G401 (cell line): Measurements from ENCODE around the gene ZSCAN25. TPM values are rescaled to one million over a fixed set of nuclear protein-coding genes. Genes with fewer than 3 reads are reported as not detected.
"Not testable (repeated sequence)": the region's sequence is repeated elsewhere in the genome, so short reads cannot be mapped to it uniquely, and the experiment has no call there.

ENCODE experiments used
- DNase-seq: peaks from one replicate; pipeline ENCODE4 v3.0.0-alpha.2; 2015; ENCODE audit warnings: low spot score
- in situ Hi-C: cut with HindIII; loops from 2 replicates; pipeline ENCODE4 v1.10.0; 2016; ENCODE audit warnings: low sequenced_read_pairs, mixed read lengths
- total RNA-seq: library from RNA; depleted of rRNA; stranded (reverse); fragments of >200 nt; shearing (Covaris generic); gene quantifications from 2 replicates; pipeline ENCODE4 v1.2.3, GENCODE V29; 2014

Gene ZSCAN25
- total RNA-seq, 1 experiment from 2014 or later, result 10.6 TPM

DNA sequence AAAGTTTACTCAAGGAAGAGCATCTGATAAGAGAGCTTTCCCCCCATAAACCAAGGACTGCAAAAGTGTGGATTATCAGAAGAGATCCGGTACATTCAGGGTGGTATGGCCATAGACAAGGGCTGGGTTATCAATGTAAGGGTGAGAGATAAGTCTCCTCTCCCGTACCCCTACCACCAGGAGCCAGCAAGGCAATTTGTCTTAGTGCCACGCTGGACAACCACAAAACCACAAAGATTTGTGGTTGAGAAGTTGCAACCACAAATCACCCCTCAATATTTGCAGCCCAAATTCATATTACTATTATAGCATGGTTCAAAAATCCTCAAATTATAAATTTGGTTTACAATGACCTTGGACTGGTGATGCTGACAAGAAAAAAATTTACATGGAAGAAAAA lies 2.3 kb upstream of the ZSCAN25 start:
- in situ Hi-C loops, result no loop called here
- DNase-seq, result no peak

DNA sequence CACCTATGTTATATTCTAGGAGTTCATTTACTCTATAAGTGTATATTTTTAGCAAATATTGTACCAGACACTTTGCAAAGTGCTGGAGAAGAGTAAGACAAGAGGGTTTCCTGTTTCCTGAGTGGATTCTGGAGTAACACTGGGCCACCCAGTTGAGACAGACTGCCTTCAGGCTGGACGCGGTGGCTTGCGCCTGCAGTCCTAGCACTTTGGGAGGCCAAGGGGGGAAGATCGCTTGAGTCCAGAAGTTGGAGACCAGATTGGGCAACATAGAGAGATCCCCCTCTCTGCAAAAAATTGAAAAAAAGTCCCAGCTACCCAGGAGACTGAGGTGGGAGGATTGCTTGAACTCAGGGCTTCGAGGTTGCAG lies 772 bp upstream of the ZSCAN25 start:
- in situ Hi-C loops, result no loop called here
- no peak for DNase-seq

DNA sequence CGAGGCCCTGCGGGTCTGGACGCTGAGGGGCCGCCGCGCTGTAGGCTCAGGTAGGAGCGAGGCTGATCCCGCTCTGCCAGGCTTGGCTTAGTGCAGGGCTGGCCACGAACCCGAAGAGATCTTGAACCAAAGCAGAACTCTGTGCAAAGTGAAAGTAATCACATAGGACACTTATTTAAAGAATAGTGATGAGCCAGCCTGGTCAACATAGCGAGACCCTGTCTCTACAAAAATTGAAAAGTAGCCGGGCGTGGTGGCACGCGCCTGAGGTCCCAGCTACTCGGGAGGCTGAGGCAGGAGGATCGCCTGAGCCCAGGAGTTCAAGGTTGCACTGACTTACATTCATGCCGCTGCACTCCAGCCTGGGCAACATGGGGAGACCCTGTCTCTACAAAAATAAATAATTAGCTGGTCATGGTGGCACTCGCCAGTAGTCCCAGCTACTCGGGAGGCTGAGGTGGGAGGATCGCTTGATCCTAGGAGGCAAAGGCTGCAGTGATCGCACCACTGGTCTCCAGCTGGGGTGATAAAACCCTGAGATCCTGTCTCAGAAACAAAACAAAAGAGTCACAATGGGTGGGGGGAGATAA lies 541 bp downstream of the ZSCAN25 start:
- no peak for DNase-seq
- in situ Hi-C loops, result no loop called here

DNA sequence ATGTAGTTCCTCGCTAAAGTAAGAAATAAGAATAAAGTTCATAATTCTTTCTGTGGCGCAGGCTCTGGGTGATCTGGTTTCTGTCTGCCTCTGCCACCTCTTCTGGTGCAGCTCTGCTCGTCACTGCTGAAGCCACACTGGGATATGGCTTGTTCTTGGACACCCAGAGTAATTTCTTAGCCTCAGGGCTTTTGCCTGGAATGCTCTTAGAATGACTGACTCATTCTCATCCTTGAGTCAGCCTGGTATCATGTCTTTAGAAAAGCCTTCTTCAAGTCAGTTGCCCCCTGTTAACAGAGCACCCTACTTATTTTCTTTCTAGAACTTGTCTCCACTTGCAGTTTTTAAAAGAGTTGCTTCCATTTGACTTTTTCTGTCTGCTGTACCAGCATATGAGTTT lies 2.0 kb downstream of the ZSCAN25 start:
- in situ Hi-C loops, result no loop called here
- no peak for DNase-seq

DNA sequence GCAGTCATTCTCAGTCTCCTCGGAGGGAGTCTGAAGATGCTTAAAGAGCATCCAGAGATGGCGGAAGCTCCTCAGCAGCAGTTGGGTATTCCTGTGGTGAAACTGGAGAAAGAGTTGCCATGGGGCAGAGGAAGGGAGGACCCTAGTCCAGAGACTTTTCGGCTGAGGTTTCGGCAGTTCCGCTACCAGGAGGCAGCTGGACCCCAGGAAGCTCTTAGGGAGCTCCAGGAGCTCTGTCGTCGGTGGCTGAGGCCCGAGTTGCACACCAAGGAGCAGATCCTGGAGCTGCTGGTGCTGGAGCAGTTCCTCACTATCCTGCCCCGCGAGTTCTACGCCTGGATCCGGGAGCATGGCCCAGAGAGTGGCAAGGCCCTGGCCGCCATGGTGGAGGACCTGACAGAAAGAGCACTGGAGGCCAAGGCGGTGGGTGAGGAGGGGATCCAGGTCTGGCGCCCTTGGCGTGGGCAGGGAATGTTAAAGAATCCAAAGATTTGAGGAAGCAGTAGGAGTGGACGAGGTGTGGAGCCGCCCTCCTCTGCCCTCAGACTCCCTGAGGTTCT lies 2.9 kb downstream of the ZSCAN25 start:
- DNase-seq, result no peak
- in situ Hi-C loops, result no loop called here

DNA sequence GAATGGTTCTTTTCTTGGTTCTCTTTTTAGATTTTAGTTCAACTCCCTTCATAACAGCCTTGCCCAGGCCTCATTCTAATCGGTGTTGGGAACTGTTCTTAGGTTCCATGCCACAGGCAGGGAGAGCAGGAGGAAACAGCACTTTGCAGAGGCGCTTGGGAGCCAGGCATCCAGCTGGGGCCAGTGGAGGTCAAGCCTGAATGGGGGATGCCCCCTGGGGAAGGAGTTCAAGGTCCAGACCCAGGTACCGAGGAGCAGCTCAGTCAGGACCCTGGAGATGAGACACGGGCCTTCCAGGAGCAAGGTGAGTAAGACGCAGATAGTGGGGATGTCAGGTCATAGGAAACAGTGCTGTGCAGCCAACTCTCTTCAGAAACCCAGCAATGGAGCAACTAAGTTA lies 4.5 kb downstream of the ZSCAN25 start:
- DNase-seq, result no peak
- in situ Hi-C loops, result no loop called here

DNA sequence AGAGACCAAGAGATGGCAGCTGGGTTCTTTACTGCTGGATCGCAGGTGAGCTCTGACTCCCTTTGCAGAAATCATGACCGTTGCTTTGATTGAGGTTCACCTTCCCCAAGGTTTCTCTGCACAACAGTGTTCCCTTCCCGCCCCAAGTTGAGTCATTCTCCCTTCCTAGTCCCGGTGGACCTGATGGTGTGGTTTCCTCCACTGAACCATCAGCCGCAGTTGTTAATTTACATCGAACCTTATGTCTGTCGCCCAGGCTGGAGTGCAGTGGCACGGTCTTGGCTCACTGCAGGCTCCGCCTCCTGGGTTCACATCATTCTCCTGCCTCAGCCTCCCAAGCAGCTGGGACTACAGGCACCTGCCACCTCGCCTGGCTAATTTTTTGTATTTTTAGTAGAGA lies 5.8 kb downstream of the ZSCAN25 start:
- in situ Hi-C loops, result no loop called here
- DNase-seq, result no peak

DNA sequence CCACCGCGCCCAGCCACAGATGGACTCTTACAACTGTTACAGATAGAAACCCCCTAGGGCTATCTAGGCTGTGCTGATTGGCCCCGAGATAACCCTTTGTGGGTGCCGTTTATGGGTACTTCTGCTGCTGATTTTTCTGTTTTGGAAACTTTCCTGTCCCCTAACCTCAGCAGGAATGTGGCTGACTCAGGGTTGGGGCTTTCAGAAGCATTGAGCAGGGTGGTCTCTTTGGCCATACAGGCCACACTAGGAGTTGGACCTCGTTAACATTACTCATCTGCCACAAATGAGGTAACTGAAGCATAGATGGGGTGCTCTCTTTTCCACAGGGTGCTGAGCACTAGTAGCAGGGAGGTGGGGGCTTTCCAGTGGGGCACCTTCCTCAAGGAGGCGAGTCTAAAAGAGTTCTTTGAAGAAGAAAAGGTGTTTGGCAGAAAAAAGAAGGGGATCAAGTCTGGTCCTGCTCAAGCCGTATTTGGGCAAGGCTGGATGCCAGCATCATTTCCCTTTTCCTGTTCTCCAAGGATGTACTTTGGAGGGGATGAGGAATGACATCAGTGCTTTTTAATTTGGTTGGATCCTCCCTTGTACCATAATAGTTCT lies 6.4 kb downstream of the ZSCAN25 start:
- in situ Hi-C loops, result no loop called here

DNA sequence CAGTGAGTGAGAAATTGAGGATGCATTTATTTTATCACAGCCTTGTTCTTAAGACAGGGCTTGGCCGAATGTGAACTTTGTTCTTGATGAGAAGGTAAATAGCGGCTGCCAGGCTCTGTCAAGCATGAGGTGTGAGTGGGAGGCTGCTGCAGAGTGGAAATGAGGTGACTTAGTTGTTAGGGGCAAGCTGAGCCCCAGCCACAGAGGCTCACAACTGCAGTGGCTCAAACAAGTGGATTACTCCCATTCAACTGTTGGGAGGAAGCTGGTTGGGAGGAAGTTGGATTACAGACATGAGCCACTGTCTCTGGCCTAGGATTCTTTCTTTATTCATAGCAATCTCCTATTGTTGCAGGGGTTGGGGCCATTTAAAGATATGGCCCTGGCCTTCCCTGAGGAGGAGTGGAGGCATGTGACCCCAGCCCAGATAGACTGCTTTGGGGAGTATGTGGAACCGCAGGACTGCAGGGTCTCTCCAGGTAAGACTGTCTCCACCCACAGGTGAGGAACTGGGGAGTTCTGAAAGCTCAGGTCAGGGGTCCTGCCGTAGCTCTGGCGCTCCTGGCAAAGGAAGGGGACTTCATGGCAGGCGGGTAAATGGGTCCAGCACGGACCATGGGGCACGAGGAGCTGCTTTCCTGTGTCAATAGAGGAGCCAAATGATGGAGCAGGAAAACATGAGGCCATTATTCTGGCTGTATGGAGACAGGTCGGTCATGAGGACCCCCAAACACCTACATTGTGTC lies 7.1 kb downstream of the ZSCAN25 start:
- DNase-seq, result no peak
- in situ Hi-C loops, result no loop called here

More for the DNA sequence above, 6.4 kb downstream of the ZSCAN25 start:
- no peak for DNase-seq

DNA sequence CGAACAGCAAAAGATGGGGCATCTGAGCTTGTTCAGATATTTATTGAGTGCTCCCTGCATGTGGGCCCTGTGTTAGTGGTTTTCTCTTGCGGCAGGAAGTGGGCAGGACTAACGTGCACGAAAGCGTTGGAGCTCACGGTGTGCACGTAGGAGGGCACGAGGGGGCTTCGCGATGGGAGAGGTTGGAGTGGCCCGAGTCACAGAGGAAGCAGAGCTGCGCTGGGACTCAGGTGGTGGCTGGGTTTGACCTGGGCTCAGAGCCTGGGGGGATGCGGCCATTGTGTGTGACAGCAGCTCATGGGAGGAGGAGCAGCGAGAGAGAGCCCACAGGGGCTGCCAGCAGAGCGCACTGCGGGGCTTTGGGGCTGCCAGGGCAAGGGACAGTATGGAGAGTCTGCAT lies 7.7 kb downstream of the ZSCAN25 start:
- DNase-seq, result no peak
- in situ Hi-C loops, result no loop called here

DNA sequence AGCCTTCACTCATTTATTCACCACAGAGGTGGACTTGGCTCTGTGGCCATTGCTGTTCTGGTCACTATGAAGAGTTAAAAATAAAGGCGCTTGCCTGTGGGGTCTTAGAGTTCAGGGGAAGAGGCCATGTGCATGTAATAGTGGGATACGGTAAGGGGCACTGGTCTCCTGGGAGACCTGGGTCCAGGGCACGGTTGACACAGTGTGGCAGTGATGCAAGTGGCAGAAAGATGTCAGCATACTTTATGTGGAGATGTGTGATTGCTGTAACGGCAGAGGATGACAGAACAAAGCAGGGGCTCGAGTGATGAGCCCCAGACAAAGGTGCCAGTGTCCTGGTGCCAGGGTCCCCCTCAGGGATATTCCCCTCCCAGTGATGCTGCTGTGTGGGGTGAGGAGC lies 8.6 kb downstream of the ZSCAN25 start:
- in situ Hi-C loops, result no loop called here
- no peak for DNase-seq

DNA sequence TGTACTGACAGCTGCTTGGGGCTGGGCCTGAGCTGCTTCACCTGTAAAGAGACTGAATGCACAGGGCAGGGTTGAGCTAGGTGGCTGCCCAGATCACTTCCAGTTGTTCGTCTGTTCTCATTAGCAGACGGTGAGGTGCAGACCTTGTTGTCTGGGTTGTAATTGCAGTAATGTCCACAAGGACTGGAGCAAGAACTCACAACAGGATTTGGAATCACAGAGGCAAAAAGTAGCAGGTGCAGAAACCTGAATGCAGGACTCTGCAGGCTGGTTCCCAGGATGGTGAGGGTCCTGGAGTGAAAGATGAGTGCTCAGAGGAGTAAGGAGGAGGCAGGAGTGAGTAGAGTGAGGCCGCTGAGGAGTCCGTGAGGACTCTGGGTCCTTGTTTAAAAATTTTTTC lies 9.2 kb downstream of the ZSCAN25 start:
- in situ Hi-C loops, result no loop called here
- DNase-seq, result no peak

DNA sequence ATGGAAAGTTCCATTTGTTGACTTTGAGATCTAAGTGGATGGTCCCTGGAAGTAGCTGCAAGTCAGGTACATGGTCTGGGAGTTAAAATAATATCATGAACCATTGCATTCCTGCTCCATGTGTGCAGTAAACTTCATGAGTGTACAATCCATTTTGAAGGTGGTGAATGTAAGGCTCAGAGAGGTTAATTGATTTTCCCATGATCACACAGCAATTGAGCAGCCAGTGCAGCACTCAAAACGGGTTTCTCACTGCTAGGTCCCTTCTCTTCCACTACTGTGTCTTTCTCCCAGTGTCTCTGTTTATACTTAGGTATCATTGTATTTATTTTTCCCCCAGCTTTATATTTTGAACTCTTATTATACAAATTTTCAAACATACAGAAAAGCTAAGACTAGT lies 9.9 kb downstream of the ZSCAN25 start:
- no peak for DNase-seq
- in situ Hi-C loops, result no loop called here

DNA sequence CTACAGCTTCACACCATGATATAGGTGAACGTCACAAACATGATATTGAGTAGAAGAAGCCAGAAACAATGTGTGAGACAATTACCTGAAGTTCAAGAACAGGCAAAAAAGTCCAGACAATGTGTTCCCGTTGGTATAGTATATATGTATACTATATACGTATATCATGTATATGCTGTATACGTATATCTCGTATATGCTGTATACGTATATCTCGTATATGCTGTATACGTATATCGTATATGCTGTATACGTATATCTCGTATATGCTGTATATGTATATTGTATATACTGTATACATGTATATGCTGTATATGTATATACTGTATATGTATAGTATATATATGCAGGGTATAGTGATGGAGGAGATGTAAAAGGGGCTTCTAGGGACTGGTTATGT lies 10.8 kb downstream of the ZSCAN25 start:
- no peak for DNase-seq
- in situ Hi-C loops, result no loop called here

DNA sequence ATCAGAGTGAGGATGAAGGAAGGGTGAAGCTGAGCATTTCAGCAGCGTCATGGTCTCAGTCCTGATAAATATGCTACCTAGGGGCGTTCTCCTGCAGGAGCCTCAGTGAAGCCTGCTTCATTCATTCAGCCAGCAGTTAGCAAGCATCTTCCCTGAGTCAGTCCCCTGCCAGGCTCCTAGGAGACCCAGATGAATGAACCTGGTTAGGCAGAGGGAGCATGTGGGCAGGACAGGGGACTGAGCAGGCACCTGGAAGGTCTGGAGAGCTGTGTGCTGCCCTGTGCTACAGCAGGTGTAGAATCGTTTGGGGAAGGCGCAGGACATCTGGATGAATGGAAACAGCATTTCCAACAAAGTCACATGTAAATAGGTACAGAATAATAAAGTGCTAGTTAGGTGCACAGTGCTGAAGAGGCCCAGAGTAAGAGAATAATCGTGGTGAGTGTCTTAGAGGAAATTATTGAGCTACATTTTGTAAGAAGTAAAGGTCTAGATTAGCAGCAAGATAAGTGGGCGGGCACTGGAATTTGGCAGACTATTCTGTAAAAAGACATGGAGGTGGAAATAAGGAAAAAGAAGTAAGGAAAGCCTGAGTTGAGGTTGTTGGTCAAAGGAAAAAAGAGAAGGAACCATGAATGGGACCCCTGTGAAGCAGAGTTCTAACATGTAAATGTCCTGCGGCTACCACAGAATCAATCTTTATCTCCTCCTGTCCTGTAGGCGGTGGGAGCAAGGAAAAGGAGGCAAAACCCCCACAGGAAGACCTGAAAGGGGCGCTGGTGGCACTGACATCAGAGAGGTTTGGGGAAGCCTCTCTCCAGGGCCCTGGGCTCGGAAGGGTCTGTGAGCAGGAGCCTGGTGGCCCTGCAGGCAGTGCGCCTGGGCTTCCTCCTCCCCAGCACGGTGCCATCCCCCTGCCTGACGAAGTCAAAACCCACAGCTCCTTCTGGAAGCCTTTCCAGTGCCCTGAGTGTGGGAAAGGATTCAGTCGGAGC lies 12.0 kb downstream of the ZSCAN25 start:
- in situ Hi-C loops, result no loop called here
- no peak for DNase-seq

DNA sequence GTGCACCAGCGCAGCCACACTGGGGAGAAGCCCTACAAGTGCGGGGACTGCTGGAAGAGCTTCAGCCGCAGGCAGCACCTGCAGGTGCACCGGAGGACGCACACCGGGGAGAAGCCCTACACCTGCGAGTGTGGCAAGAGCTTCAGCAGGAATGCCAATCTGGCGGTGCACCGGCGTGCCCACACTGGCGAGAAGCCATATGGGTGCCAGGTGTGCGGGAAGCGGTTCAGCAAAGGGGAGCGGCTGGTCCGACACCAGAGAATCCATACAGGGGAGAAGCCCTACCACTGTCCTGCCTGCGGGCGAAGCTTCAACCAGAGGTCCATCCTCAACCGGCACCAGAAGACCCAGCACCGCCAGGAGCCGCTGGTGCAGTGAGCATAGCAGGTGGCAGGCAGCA lies 12.9 kb downstream of the ZSCAN25 start:
- in situ Hi-C loops, result no loop called here
- DNase-seq, result no peak

DNA sequence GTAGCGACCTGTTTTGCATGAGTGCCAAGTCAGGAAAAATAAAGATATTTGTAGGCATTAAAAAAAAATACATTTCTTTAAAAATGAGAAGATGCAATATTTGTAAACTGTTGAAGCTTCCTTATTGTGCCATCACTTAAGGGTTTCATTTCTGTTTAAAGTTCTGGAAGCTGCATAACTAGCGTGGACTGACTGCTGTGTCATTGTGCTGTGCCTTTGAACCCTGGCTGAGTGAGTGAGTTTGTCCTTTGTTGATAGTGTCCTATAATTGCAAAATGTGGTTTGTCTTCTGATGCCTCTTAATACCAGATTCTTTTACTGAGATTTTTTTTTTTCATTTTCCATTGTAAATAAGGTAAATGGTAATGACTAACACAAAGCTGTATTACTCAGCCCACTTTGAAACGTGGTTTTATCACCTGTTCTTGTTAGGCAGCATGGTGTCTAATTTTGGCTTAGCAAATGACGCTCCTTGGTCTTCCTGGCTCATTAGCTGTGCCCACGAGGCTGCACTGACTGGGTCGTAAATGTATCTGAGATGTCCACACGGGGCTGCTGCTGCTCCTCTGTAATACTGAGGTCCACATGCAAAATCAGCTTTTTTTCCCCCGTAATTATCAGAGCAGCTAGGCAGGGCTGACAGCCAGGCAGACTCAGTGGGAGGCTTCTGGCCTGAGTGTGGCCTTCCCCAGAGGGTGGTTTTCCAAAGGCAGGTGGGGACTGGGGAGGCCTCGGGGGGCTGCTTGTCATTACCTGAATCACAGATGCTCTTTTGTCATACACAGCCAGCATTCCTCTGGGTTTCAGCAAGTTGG lies 14.8 kb downstream of the ZSCAN25 start:
- peak; percentile 49 for DNase-seq
- in situ Hi-C loops, result no loop called here

DNA sequence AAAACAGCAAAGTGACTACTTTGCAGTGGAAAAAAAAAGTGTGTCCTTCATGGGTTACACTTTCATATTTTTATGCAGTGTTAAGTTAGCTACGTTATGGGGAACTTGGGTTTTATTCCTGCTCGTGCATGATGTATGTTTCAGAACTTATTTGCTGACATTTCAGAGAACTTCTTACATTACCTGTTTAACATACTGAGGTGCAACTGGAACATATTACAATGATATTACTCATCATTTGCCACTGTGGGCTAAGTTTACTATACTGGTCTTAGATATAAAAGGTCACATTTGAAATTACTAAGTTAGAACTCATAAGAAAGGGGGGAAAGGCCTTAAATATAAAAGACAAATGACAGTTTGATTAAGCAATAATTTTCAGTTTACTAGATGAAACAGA lies 20.7 kb downstream of the ZSCAN25 start:
- in situ Hi-C loops, result not testable (repeated sequence)

DNA sequence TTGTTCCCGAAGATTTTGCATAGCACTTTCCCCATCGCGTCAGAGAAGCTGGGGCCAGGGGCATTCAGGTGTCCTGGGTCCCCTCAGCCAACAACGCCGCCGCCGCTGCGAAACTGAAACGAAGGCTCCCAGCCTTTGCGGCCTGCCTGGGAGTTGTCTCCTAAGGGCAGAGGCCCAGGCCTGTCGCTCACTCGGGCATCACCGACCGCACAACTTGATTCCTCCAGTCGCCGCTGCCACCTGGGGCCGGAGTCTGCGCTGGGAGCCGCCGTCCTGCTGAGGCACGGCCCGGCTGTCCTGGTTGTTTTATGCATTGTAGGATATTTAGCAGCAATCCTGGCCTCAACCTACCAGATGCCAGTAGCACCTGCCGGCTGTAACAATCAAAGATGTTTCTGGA lies 22.0 kb downstream of the ZSCAN25 start:
- DNase-seq, result no peak
- in situ Hi-C loops, result no loop called here

More for the DNA sequence above, 20.7 kb downstream of the ZSCAN25 start:
- DNase-seq, result not testable (repeated sequence)
